Embryonic facial prominence (tissue), 1 donor: Measurements from ENCODE around the gene CDKAL1.
"Not testable (repeated sequence)": the region's sequence is repeated elsewhere in the genome, so short reads cannot be mapped to it uniquely, and the experiment has no call there.

Experiments
- DNase-seq: peaks from one replicate; pipeline ENCODE4 v3.0.0-alpha.2; 2016; ENCODE audit errors: extremely low spot score

CDKAL1 gene

GRCh38 chr6:21245488-21245887 lies 711.2 kb downstream of the CDKAL1 start:
- no peak for DNase-seq

DNA sequence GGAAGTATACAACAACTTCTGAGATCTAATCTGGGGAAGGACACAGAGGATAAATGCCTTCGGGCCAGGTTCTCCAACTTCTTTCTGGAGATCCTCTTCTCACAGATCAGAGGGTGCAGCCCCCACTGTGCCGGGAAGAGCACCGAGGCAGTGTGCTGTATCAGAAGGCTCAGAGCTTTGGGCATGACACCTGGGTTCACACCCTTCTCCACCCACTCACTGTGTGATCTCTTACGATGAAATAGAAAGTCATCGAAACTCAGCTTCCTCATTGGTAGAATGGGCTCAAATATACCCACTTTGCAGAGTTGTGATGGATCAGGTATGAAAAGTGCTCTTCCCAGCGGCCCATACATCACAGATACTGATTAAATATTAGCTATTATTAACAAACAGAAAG lies 711.8 kb downstream of the CDKAL1 start:
- no peak for DNase-seq

DNA sequence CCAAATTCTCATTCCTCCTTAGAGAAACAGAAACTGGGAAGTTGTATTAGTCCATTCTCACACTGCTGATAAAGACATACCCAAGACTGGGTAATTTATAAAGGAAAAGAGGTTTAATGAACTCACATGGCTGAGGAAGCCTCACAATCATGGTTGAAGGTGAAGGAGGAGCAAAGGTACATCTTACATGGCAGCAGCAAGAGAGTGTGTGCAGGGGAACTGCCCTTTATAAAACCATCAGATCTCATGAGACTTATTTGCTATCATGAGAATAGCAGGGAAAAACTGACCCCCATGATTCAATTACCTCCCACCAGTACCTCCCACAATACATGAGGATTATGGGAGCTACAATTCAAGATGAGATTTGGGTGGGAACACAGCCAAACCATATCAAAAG lies 720.2 kb downstream of the CDKAL1 start:
- not testable (repeated sequence) for DNase-seq

DNA sequence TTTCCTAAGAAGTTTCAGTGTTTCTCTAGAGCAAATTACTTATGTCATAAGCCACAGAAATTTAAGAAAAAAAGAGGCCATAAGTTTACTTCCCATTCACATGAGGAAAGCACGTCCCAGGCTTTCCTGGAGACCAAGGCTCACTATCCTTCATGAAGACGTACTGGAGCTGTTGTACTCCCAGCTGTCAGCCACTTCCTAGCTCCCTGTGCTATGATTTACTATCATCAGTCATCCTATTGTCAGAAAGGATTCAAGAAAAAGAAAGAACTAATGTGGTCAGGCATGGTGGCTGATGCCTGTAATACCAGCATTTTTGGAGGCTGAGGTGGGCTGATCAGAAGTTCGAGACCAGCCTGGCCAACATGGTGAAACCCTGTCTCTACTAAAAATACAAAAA lies 721.9 kb downstream of the CDKAL1 start:
- no peak for DNase-seq

GRCh38 chr6:21257125-21257524 lies 722.9 kb downstream of the CDKAL1 start:
- DNase-seq, result no peak

DNA sequence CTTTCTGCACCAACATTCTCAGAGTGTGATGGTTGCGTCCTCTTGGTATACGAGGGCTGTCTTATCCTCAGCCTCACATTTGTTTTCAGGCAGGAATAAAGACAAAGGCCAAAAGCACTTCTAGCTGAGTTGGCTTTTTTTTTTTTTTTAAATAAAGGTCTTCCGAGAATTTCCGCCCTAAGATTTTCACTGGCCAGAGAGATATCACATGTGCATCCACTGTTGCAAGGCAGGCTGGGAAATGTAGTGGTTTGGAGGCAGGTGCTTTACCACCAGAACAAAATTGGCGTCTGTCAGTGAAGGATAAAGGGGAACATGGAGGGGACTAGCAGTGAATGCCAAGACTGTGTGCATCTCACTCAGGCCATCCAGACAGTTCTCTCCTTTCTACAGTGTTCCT lies 724.4 kb downstream of the CDKAL1 start:
- DNase-seq, result no peak

DNA sequence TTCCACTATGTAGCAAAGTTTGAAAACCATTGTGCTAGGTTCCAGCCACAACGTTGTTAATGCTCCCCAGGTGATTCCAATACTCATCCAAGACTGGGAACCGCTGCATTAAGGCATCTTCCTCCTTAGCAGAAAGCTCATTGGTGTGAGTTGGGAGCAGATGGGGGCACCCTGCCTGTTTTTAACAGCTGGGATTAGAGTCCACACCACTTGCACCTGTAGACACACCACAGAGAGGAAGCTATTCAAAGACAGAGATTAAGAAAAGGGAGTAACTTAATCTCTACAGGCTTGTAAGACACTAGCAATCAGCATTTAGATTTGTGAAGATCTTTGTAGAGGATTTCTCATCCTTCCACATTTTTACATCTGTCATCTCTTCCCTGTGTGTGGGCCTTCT lies 725.4 kb downstream of the CDKAL1 start:
- DNase-seq, result no peak

DNA sequence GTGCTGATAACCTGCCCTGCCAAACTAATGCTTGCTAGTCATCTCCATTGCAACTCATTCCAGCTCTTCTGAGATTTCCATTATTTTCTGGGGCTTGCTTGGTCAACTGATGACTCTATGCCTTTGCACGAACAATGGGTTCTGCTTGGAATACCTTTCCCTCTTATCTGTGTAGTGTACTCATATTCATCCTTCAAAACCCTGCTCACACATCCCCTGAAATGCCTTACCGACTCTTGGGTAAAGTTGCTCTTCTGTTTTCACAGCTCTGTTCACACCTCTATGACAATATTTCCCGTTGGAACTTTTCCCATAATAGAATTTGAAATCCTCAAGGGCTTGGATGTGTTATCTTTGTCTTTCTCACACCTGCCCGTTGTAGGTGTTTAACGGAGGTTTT lies 728.2 kb downstream of the CDKAL1 start:
- DNase-seq, result no peak

GRCh38 chr6:21263531-21264287 lies 729.5 kb downstream of the CDKAL1 start:
- DNase-seq, result no peak

DNA sequence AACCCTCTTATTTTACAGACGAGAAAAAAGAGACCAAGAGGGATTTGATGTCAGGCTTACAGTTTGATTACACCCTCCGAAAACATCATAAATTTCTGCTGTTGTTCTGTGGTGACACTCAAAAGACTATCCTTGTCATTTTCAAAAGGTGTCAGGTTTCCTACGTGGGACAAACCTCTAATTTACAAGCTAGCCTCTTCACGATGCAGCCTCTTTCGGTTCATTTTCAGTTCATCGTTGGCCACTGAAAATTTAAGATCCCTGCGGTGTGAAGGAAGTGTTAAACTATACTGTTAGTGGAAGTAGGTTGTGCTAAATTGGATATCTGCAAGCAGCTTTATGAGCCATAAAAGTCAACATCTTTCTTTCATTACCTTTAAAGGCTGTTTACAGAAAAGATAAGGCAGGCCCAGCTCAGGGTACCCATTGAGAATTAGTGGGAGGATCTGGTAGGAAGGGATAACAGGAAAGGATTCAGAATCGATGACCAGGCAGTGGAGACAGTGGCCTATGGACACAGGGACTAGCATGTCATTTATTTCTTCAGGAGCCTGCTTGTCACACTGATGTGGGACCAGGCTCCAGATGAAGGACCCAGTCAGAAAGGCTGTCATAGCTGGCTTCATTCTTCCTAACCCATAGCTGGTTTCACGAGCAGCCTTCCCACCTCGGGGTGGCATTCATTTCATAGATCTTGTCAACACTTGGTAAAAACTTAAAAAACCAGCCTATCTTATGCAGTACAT lies 730.2 kb downstream of the CDKAL1 start:
- DNase-seq, result no peak

DNA sequence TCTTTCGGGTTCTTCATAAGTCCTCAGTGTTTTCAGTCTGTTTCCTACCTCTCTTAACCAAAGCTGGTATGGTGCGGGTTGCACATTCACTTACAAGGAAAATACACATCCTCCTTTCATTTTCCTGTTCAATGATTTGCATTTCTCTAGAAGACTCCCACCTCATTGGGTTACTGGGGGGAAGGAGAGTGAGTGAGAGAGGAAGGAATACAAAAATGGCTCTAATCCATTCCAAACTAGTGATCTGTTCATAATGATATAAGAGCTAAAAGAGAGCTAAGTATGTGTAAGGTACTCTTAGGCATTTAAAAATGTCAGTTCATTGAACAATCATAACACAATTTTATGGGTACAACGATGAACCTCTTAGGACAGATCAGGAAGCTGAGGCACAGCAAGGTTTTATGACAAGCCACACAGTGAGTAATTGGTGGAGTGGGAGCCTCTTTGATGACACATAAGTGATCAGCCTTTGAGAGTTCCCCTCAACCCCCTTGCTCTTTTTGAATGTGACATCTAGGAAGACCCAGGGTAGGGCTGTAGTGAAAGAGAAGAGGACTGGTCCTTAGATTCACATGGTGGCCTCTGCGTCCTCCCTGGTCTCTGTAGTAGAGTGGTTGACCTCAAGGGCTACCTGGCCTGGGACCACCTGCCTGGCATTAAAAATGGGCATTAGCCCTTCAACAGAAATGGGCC lies 730.9 kb downstream of the CDKAL1 start:
- no peak for DNase-seq

- no peak for DNase-seq
Measured at GRCh38 chr6:21265730-21266044, 731.4 kb downstream of the CDKAL1 start.

- DNase-seq, result no peak
Measured at GRCh38 chr6:21270636-21271201, 736.5 kb downstream of the CDKAL1 start.

DNA sequence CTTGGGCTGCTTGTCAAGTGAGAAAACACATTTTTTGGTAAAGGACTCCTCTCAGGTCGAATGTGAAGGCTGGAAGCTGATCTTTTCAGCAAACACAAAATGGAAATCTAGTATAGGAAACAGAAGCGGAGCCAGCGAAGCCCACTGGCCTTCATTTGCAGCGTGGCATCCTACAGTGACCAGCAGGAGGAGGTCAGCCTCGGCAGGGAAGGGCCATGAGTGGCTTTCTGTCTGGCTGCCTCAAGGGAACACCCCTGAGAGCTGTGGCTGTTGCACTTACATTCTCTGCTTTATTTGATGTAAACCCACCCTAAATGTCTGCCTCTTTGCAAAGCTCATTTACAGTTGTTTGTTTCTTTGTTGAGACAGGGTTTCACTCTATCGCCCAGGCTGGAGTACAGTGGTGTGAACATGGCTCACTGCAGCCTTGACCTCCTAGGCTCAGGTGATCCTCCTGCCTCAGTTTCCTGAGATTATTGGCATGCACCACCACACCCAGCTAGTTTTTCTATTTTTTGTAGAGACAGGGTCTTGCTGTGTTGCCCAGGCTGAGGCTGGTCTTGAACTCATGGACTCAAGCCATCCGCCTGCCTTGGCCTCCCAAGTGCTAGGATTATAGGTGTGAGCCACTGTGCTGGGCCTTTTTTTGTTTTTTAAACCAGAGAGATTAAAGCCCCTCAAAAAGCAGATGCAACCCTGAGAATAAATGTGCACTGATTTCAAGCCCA lies 737.3 kb downstream of the CDKAL1 start:
- DNase-seq, result no peak

- DNase-seq, result no peak
Measured at GRCh38 chr6:21273451-21273850, 739.2 kb downstream of the CDKAL1 start.

GRCh38 chr6:21274851-21275250 lies 740.6 kb downstream of the CDKAL1 start:
- no peak for DNase-seq

GRCh38 chr6:21277601-21278374 lies 743.5 kb downstream of the CDKAL1 start:
- no peak for DNase-seq

DNA sequence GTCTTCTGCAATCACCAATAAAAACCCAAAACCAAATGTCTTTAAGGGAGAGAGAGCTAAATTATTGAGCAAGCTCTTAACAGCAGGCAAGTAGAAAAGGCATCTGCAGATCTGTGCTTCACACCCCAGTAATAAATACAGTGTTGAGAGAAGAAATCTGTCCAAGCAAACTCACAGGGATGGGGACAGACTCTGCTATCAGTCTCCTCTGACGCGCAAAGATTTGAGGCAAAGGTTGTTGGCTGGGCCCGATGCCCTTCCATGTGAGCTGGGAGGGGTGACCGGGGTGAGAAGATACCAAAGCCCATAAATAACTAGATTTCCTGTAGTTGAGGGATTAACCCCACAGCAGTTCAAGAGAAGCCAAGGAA lies 744.1 kb downstream of the CDKAL1 start:
- DNase-seq, result no peak

DNA sequence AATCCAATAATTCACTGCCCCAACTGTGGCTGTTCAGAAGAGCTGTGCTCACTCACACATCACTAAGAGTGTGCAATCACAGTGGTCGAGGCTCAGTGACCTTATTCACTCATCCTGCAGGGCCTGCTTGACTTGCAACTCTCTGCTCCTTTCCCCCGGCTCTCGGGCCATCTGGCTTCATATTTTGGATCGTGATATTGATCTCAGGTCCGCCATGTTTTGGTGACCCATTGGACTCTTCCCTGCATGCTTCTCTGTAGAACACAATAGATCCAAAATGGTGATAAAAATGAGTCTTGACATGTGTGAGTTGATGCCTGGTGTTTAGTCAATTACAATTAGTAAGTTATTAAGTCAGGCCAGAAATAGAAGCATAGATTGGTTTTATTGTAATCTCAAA lies 745.4 kb downstream of the CDKAL1 start:
- DNase-seq, result no peak

DNA sequence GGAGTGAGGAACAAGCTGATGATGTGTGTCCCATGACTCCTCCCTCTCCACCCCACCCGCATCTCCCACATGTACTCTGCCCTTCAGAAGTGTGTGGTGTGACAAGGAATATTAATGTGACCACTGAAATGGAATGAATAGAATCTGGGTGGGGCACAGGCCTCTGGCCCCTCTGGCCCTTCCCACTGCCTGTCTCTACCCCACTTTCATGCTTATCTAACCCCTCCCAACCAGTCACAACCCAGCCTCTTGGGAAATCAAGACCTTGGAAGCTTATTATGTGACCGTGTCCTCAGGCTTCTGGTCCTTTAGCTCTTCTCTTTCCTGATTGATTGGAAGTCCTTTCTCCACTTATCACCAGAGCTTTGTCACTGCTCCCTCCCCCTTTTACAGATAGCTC lies 747.1 kb downstream of the CDKAL1 start:
- no peak for DNase-seq
